GM21576 (cell line): ENCODE measurements around the gene NFIB.

Source experiments
- ATAC-seq: cut with Tn5 transposase; IDR thresholded peaks from one replicate; pipeline ENCODE4 v1.9.1; 2021; ENCODE audit warnings: mild to moderate bottlenecking, moderate library complexity; ENCODE audit not compliant: unreplicated experiment

NFIB gene

DNA sequence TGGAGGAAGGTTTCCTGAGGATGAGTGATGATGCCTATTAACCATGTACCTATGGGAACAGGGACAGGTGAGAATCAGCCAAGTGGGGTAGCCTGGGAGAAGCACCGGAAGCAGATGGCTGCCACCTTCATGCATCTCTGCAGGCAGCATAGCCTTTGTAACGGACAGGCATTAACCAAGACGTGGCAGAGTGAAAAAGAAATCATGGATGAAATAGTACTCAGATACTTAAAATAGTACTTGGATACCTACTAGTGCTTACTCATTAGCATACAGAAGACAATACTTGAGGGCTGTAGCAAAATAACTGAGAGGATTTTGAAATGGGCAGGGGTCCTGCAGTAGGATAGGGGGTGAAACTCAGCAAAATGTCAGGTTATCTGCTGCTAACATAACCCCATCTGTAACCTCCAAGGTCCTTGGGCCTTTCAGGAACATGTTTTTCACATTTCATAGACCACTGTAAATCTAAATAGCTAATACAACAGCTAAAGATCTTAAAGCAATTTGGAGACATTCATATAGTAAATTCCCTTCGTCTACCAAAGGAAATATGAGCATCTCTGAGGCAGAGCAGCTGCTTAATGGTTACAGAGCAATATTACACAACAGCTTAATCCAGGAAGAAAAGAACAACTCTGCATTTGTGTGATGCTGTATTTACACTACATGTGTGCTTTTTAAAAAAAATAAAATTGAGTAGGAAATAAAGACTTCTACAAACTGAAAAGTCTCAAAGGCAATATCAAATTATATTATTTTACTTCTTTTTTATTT, 154.3 kb downstream of the NFIB start:
- ATAC-seq = no peak

DNA sequence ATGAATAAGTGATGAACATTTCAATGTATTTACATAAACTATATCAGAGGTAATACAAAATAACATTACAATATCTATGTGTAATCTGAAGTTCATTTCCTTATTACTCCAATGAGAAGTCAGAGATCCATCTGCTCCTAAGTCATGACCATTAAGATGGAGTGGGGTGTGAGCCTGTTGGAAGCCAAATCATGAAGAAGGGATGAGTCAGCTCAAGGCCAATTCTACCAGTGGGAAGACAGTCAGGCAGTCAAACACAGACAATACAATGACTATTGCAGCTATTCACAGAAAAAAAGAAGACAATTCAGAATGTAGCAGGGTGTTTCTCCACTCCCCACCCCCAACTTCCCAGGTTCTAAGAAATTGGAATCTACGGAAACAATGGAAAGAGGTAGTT, 155.0 kb downstream of the NFIB start:
- no peak for ATAC-seq

DNA sequence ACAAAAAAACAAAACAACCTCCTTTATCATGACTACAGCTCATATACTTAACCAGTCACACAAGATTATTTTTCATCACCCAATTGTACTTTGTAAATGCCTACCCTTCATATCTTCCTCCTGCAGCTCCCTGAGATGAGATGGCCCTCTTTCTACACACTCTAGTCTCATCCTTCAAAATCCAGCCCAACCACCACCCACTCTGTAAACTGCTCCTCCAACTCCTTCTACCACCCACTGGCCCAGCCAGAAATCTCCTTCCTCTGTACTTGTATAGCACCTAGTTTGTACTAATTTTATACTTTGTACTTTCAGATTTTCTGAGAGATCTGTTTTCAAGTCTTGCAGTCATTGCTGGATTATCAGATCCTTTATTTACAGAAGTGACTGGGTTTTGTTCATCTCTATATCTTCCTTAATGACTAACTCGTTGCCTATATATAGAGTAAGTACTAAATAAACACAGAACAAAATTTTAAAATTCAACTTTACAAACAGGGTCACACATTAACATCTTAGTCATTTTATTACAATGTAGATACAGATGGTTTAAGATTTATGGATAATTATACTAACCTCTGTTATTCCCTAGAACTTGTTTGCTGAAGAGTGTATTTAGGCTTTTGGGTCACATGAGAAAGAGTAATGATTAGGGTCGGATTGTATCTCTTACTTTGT, 155.7 kb downstream of the NFIB start:
- ATAC-seq = no peak

DNA sequence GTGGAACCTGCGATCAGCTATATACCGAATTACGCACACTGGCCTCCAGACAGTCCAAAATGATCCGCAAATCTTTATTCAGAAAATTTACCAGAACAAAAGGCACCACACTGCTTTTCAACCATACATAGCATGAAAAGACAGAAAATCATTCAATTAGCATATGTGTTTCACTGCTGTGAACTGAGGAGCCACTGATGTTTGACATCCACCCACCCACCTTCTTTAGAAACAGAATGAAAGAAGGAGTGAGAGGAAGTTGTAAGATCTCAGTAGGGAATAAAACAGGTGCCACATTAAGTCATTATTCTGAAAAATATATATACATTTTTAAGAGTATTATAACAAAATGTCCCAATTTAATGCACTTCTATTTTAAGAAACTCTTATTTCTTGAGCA, 156.8 kb downstream of the NFIB start:
- ATAC-seq = no peak

DNA sequence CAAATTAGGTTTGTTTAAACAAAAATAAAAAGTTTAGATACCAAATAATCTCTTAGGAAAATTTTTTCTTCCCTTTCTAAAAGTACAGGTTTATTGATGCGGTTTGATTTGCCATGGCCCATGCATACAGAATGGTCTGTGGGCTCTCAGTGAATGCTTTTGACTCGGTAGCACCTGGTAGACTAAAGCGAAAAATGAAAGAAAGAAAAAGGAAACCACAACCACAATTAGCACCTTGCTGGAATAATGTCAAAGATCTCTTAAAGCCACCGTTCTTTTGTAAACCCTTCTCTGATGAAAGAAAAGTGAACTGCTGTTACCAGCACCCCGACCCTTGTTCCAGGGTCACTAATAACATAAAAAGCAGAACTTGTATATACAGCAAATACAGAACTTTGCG, 157.9 kb downstream of the NFIB start:
- peak; percentile 97 for ATAC-seq

DNA sequence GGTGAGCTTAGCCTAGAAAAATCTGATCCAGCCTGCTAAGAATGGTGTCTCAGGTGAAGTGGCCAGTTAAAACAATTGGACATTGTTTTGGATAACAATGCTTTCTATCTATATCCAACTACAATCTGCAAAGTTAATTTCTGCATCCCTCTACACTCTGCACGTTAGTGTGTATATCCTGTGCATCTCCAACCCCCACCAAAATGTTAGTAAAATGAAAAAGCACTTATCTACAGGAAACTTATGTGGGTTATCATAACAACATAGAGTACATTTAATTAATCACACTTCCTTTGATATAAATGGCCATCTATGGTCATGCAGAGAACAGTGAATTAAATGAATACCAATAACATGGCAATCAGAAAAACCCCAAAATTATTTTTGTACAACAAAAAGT, 158.7 kb downstream of the NFIB start:
- no peak for ATAC-seq

DNA sequence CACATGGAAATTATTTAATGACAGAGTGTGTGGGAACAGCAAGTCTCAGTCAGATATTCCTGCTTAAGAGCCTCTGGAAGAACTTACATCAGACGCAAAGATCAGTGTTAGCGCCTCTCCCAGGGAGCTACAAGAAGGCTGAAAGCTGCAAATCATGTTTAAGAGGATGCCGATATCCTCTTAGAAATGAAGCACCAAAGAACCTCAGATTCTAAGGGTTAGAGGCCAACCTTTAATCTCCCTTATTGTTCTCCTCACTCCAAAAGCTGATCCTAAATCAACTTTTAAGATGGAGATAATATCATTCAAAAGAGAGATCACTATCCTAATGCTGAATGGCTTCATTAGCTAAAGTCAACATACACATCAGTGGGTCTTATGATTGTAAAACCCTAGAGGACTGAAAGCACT, 160.6 kb downstream of the NFIB start:
- ATAC-seq = no peak

DNA sequence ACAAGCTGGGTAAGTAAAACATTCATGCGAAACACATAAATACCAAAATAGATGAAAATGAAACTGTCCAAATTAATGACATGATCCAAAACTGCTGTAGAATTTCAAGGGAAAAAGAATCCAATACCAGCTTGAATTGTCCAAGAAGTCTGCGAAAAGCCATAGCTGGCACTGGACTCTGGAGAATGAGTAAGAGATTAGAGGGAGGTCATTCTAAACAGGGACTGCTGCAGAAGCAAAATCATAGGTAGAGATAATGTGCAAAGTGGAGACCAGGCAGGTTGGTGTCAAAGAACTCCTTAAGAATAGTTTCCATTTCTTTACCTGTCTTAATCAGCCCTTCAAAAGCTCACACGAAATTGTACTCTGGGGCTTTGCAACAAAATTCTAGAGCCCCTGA, 162.5 kb downstream of the NFIB start:
- ATAC-seq = no peak

DNA sequence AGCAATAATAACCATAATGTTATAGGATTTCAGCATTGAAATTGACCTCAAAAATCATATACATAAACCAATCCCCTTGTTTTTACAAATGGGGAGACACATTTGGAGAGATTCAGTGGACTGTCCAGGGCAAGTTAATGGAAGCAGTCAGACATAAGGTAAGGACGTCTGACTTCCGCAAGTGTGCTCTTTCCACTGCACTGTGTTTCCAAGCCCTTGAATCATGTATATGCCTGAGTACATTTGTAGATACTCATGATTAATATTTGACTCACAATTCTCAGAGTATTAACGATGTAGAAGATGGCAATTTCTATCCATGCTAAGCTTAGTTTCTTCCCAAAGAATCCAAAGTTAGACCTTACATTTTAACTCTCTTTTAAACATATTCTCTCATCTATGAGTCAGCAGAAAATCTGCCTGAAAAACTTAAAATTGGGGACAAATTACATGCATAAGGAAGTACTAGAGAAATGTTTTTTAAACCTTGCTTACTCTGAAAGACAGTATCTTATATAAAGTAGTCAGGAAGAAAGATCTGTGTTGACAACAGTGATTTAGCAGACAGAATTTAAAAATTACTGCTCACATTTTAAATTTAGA, 165.3 kb downstream of the NFIB start:
- no peak for ATAC-seq

DNA sequence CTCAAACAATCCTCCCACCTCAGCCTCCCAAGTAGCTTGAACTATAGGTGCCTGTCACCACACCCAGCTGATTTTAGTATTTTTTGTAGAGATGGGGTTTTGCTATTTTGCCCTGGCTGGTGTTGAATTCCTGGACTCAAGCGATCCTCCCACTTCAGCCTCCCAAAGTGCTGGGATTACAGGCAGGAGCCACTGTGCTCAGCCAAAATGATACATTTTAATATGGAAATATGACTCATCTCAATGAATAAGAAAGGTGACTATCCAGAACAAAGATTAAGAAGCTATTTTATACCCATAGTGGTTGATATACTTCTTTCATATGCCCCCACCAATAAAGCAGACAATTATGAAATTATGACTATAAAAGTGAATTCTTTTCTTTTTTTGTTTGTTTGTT, 166.2 kb downstream of the NFIB start:
- ATAC-seq = no peak

DNA sequence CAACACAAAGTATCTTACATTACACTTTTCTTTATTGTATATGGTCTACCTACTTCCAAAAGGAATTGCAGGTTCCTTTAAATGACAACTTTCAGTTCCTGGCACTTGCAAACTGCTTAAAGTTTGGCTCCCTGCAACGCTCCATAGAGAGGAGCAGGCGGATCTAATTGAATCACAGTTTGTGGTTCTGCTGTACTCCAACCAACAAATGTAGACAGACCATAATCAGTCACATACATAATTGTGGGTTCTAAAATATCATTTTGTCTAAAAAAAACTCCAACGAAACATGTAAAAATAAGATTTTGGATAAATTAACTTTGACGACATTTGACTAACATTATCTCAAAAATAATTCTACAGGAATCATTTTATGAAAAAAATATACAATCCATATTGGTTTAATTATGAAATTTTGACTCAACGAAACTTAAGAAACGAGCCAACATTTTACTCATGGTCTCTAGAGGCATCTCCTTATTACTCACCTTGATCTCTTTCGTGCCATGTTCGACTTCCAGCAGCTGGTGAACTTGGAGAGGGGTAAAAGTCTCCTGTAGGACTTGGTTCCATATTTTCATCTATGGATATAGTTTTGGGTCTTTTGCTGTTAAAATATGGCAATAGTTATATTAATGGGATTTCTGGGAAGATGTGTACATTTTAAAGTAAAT, 167.6 kb downstream of the NFIB start:
- no peak for ATAC-seq

DNA sequence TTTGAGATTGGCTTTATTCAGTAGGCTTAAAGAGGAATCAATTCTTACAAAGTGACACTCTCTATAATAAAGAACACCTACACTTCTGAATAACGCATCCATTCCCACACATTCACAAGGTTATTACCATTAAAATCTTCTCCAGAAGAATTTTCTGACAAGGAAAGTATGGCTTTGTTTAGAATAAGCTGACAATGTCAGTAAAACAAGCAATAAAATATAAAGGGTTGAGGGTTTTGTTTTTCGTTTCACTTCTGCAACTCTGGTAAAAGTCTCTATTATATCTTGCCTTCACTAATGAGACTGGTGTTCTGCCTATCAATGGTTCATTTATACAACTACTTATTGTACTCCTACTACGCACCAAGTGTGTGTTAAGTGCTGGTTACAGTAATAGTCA, 169.7 kb downstream of the NFIB start:
- ATAC-seq = no peak

DNA sequence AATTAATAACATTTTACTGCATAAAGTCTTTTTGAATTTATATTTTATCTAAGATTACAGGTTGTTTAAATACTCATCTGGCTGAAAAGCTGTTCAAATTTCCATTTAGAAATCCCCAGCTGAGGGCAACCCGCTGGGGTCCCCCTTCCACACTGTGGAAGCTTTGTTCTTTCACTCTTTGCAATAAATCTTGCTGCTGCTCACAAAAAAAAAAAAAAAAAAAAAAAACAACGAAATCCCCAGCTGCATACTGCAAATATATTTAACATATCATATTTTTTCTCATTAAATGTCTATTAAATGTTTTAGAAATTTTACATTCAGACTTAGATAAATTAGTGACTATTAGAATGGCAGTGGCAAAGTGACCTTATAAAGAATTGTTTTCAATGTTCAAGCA, 172.2 kb downstream of the NFIB start:
- no peak for ATAC-seq

DNA sequence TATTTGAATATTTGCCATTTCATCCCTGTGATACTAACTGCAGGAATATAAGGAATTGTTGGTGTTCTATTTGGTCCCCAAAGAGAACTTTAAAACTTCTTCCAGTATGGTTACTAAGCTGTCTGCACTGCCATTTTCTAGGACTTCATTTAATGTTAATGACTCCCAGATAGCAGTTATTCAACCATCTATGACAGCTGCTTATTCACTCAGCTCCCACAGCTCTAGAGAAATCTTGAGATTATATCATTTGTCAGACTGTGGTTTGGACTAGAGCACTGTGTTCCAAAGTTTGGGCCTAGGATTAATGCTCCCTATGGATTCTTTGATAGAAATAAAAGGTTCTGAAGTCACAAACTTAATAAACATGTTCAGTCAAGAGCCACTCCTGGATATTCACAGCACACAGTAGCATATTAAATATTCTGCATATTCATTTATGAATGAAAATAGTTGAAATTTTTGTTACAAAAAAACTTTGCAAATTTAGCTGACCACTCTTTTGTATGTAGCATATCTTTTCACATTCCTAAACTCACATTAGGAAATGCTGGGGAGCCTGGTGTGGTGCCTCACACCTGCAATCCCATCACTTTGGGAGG, 173.7 kb downstream of the NFIB start:
- ATAC-seq = no peak

DNA sequence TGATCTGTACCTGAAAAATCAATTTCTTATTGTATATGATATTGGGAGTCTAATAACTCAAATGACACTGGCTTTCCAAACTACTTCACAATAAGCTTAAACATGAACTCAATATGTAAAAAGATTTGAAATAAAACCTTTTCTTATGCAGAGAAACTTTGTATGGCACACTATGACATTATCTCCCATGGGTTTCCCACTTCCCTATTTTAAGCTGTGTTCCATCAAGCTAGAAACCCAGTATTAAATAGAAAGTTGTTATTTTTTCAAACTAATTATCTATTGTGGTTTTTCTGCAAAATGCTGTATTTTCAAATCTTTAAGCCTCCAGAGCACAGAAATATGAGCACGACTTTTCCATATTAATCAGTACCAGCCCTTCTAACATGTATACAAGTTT, 174.7 kb downstream of the NFIB start:
- no peak for ATAC-seq

DNA sequence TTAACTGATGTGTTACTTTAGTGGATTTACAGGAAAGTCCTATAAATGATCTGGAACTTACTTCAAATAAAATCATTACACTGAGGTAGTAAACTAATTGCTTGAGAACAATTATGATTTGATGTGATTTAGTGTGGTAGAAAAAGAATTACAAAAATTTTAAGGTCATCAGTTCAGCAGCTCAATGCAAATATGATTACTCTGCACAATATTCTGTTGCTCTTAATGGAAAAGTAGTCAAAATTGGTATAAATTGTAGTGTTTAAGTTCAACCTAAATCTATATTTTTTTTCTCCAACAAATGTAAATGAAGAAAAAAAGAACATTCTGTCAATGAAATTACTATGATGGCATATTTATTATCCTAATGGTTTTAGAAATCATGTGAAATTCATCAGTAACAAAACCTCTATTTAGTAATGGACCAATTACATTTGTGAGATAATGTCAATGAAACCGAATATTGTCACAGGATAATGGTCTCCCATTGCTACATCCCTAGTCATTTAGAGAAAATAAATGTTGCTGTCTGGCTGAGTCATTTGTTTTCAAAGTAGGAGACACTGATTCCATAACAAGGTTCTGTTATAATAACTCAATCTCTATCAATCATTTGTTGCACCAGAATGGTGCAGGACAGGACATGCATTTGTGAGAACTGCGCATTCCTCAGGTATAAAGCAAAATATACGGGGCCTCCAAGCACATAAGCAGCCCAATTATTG, 177.1 kb downstream of the NFIB start:
- ATAC-seq = no peak

DNA sequence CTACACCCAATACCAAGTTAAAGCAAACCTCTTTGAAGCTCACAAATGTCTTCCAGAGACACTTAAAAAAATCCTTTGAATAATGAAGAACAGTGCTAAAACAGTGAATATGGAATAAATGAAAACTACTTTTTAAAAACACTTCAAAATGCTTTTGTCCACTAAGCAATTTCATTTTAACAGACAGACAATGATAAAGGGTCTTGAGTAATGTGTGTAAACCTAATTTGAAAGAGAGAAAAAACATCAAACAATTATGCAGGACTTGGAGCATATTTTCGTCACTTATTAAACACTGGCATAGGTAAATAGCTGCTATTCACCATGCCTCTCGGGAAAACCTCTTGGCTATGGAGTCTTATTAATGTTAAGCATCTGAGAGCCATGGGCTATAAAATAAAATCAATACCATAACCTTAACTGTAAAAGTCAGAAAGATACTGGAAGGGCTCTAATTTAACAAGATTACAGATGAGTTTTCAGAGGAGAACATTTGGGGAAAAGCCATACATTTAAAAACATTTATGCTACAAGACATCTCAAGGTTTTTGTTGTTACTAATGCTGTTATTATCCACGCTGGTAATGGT, 177.8 kb downstream of the NFIB start:
- no peak for ATAC-seq

DNA sequence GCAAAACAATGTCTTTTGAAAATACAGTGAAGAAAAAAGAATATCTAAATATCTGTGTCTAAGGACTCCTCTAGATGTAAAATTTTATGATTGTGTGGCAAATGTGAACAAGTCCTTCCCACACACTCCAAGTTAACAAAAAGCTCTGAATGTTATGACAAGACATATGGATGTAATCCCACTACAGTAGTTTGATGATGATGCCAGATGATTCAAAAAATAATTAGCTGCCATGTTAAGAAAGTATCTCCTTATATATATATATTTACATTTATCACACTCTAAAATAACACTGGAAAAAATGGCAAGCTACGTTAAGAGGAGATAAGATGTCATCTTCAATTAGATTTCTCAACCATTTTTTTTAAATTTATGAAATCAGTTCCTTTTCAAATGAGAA, 178.5 kb downstream of the NFIB start:
- no peak for ATAC-seq

DNA sequence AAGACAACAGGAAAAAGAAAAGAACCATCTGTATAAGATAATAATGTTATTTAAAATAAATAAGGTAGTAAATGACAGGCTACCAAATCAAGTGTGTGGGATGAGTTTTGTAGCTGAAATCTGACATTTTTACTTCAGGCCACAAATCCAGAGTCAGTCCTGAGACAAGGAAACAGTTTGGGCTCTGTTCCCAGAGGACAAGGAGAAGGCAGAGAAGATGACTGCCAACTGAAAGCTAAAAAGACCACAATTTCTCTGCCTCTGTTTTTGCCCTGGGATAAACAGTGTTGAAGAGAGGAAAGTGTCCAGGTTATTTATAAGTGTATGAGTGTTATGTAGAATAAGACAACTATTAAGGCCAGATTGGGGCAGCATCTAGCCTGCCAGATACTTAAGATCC, 180.5 kb downstream of the NFIB start:
- ATAC-seq = no peak

DNA sequence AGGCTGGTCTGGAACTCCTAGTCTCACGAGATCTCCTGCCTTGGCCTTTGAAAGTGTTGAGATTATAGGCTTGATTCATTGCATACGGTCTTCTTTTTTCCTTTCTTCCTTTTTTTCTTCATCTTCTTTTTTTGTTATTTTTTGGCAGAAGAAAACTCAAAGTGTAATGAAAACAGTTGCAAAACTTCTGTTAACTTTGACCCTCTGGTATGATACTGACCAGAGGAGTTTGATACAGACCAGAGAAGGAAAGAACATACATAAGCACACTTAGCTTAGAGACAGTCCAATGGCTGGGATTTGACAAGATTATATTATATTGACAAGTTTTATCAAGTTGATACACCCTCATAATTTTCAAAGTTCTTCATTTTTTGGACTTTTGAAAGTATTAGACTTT, 181.2 kb downstream of the NFIB start:
- no peak for ATAC-seq
